DMS53 (cell line): ENCODE measurements around the gene RAB13.
A peak's percentile ranks its signal among the peaks of the same experiment; 100 is the strongest.

Source experiments
- DNase-seq: peaks from one replicate; lab custom pipeline; 2025; lab: John Stamatoyannopoulos, UW

RAB13 gene

GRCh38 chr1:153954826-153955225 lies 31.3 kb downstream of the RAB13 start:
- DNase-seq, result no peak

GRCh38 chr1:153953859-153954365 lies 32.2 kb downstream of the RAB13 start:
- DNase-seq, result no peak

- no peak for DNase-seq
These were observed 34.3 kb downstream of the RAB13 start for GRCh38 chr1:153951801-153952200.

GRCh38 chr1:153951183-153951582 lies 35.0 kb downstream of the RAB13 start:
- no peak for DNase-seq

GRCh38 chr1:153946622-153947241 lies 39.4 kb downstream of the RAB13 start, which contains the start of gene DENND4B:
Gene DENND4B, minus strand, starts transcription at chr1:153946718. Its CDS starts 2,344 bp downstream, at chr1:153944374.
- peak; percentile 92 for DNase-seq

- peak; percentile 86 for DNase-seq
These were observed 40.1 kb downstream of the RAB13 start for GRCh38 chr1:153945795-153946621.

GRCh38 chr1:153945131-153945794 lies 40.9 kb downstream of the RAB13 start:
- DNase-seq, result peak; percentile 68

- DNase-seq, result no peak
These were observed 41.4 kb downstream of the RAB13 start for GRCh38 chr1:153944827-153945117.

- no peak for DNase-seq
These were observed 41.9 kb downstream of the RAB13 start for GRCh38 chr1:153944005-153944826.

- DNase-seq, result no peak
These were observed 43.2 kb downstream of the RAB13 start for GRCh38 chr1:153942766-153943549.

- DNase-seq, result no peak
These were observed 44.1 kb downstream of the RAB13 start for GRCh38 chr1:153941826-153942725.

- DNase-seq, result no peak
These were observed 45.4 kb downstream of the RAB13 start for GRCh38 chr1:153940756-153941155.

GRCh38 chr1:153939476-153939875 lies 46.7 kb downstream of the RAB13 start:
- no peak for DNase-seq

GRCh38 chr1:153938996-153939395 lies 47.1 kb downstream of the RAB13 start:
- DNase-seq, result no peak

GRCh38 chr1:153937331-153937730 lies 48.8 kb downstream of the RAB13 start:
- DNase-seq, result no peak

- no peak for DNase-seq
These were observed 49.9 kb downstream of the RAB13 start for GRCh38 chr1:153936011-153936802.

GRCh38 chr1:153934746-153935145 lies 51.4 kb downstream of the RAB13 start:
- no peak for DNase-seq

- DNase-seq, result no peak
These were observed 52.2 kb downstream of the RAB13 start for GRCh38 chr1:153933955-153934354.

- no peak for DNase-seq
These were observed 52.7 kb downstream of the RAB13 start for GRCh38 chr1:153933430-153933829.
